HepG2 (cell line): ENCODE results near the gene FNIP2. TPM values are rescaled to one million over a fixed set of nuclear protein-coding genes. Genes with fewer than 3 reads are reported as not detected.
A peak's percentile ranks its signal among the peaks of the same experiment; 100 is the strongest.

Experiments
- AHDC1 ChIP-seq: sonication (generic); formaldehyde crosslinking; IDR thresholded peaks from 2 replicates; pipeline ENCODE4 v1.5.1; 2020; ENCODE audit warnings: mild to moderate bottlenecking, missing genetic modification reagents, borderline replicate concordance
- ATF7 ChIP-seq, 2 experiments: fragments of 450-650 bp in 1 of 2; sonication (generic) in 1 of 2; formaldehyde crosslinking in 1 of 2; IDR thresholded peaks; 2 replicates each; pipeline versions ENCODE4 v1.4.0 to v1.6.1; 2016 to 2020; ENCODE audit warnings: antibody characterized with exemption in 1 of 2, mild to moderate bottlenecking in 1 of 2, missing genetic modification reagents in 1 of 2
- CHD4 ChIP-seq: fragments of 200-600 bp; sonication (generic); IDR thresholded peaks from 2 replicates; pipeline ENCODE4 v1.7.0; 2017; ENCODE audit warnings: mild to moderate bottlenecking, low read length, borderline replicate concordance
- HINFP ChIP-seq: sonication (generic); formaldehyde crosslinking; IDR thresholded peaks from 2 replicates; pipeline ENCODE4 v1.4.0; 2020; ENCODE audit warnings: low read depth, mild to moderate bottlenecking, missing genetic modification reagents
- HNRNPK ChIP-seq: fragments of 200-400 bp; formaldehyde crosslinking; IDR thresholded peaks from 2 replicates; pipeline ENCODE4 v1.6.1; 2018; ENCODE audit warnings: low read length, low read depth, moderate library complexity, mild to moderate bottlenecking; ENCODE audit not compliant: poor library complexity, severe bottlenecking
- KDM5B ChIP-seq: sonication (generic); formaldehyde crosslinking; IDR thresholded peaks from 2 replicates; pipeline ENCODE4 v1.4.0; 2020; ENCODE audit warnings: missing genetic modification reagents, mild to moderate bottlenecking, borderline replicate concordance
- NCOA5 ChIP-seq: sonication (generic); formaldehyde crosslinking; IDR thresholded peaks from 2 replicates; pipeline ENCODE4 v1.4.0; 2020; ENCODE audit warnings: missing genetic modification reagents
- NFE2 ChIP-seq: sonication (generic); formaldehyde crosslinking; IDR thresholded peaks from 2 replicates; pipeline ENCODE4 v1.4.0; 2020; ENCODE audit warnings: missing genetic modification reagents
- NFE2L1 ChIP-seq: sonication (generic); formaldehyde crosslinking; IDR thresholded peaks from 2 replicates; pipeline ENCODE4 v1.4.0; 2020; ENCODE audit warnings: missing genetic modification reagents, mild to moderate bottlenecking, borderline replicate concordance
- NRL ChIP-seq: sonication (generic); formaldehyde crosslinking; IDR thresholded peaks from 2 replicates; pipeline ENCODE4 v1.5.0; 2020; ENCODE audit warnings: missing genetic modification reagents, mild to moderate bottlenecking, moderate library complexity, borderline replicate concordance
- PLRG1 ChIP-seq: fragments of 450-650 bp; conservative IDR thresholded peaks from 2 replicates; pipeline ENCODE4 v1.6.1; 2016
- RBM39 ChIP-seq: fragments of 200-400 bp; formaldehyde crosslinking; IDR thresholded peaks from one replicate; pipeline ENCODE4 v1.6.1; 2018; ENCODE audit warnings: antibody characterized with exemption, mild to moderate bottlenecking, low read depth, low read length; ENCODE audit not compliant: poor library complexity, severe bottlenecking
- SRSF9 ChIP-seq: fragments of 200-400 bp; formaldehyde crosslinking; IDR thresholded peaks from 2 replicates; pipeline ENCODE4 v1.6.1; 2018; ENCODE audit warnings: borderline replicate concordance, mild to moderate bottlenecking, low read depth, low read length; ENCODE audit not compliant: insufficient read depth, poor library complexity, severe bottlenecking
- ZFP37 ChIP-seq: sonication (generic); formaldehyde crosslinking; IDR thresholded peaks from 2 replicates; pipeline ENCODE4 v1.4.0; 2020; ENCODE audit warnings: missing genetic modification reagents, borderline replicate concordance
- ZNF552 ChIP-seq: sonication (generic); formaldehyde crosslinking; IDR thresholded peaks from 2 replicates; pipeline ENCODE4 v1.9.0; 2022; ENCODE audit warnings: missing genetic modification reagents, mild to moderate bottlenecking, borderline replicate concordance
- ZNF567 ChIP-seq: sonication (generic); formaldehyde crosslinking; IDR thresholded peaks from 2 replicates; pipeline ENCODE4 v1.8.1; 2023; ENCODE audit warnings: mild to moderate bottlenecking, missing genetic modification reagents, borderline replicate concordance
- ZNF598 ChIP-seq: sonication (generic); formaldehyde crosslinking; IDR thresholded peaks from 2 replicates; pipeline ENCODE4 v1.5.1; 2020; ENCODE audit warnings: mild to moderate bottlenecking, missing genetic modification reagents, borderline replicate concordance
- polyA plus RNA-seq, 8 experiments: library from polyadenylated mRNA; depleted of rRNA in 3 of 8; stranded (reverse) in 7 of 8; unstranded in 1 of 8; fragments of >200 nt; fragmentation: Illumina TruSeq in 4 of 8; extraction: Trizol in 4 of 8; gene quantifications; 2 replicates each; pipeline versions ENCODE4 v1.2.1 to v1.2.3, GENCODE V29; 2011 to 2016; ENCODE audit warnings: low read depth in 4 of 8, missing spikeins in 1 of 8, mixed read lengths in 1 of 8; ENCODE audit not compliant: insufficient read depth in 1 of 8
- total RNA-seq, 5 experiments: library from RNA; depleted of rRNA; stranded (reverse); fragments of >200 nt; fragmentation: Illumina TruSeq; extraction: Trizol; gene quantifications; 2 replicates each; pipeline ENCODE4 v1.2.3, GENCODE V29; 2016; ENCODE audit warnings: low read depth in 1 of 5

FNIP2 gene
- total and polyA plus RNA-seq, 2 of the 13 experiments (the other 11 are each of a cell fraction or from before 2014, with no cell fraction given), result 15.5 to 21.0 TPM

DNA sequence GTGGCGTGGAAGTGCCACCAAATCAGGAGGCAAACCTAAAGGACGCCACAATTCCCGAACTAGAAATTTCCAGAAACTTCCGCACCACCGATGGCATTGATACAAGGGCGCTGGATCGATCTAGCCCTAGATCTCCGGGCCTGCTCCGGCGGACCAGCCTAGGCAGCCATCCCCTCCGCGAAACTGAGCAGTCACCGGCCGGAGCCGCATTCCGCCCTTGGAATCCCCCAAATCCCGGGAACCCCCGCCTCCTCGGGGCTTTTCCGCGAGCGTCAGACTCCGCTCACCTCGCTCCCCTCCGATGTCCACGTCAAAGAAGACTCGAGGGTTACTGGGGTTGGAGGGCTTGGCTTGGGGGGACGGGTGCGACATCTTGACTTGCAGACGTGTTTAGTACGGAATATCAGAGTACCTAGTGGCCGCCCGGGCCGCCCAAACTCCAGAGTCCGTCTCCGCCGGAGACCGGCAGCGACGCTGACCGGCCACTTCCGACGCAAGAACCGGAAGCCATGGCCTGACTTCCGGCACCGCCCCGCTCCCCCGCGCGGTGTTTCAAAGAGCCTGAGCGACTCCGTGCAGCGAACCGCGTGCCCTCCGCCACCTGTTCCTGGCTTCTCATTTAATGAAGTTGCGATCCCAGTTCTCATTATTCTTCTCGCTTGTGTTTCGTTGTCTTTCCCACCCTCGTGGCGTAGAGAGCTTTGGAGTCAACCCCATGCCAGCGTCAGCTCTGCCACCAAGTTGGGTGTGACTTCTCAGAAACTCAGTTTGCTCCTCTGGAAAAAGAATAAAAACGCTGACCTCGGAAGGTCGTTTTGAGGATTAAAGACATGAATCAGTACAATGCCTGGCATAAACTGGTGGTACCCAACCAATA, 45.7 kb upstream of the FNIP2 start, which contains the start of gene PPID (continued):
- TF ChIP-seq KDM5B (CRISPR knock-in tag) (peak; percentile 55; the same call in 1 of the 2 replicates), NFE2 (no peak), AHDC1 (peak; percentile 48; the same call in 1 of the 2 replicates), HNRNPK (no peak), ZNF598 (CRISPR knock-in tag) (peak; percentile 76; the same call in 1 of the 2 replicates), SRSF9 (no peak), NCOA5 (0 out of 2 replicates have a peak, but pooled peaks have one; percentile 43), HINFP (0 out of 2 replicates have a peak, but pooled peaks have one; percentile 66), ZFP37 (CRISPR knock-in tag) (peak; percentile 92), PLRG1 (no peak), ZNF552 (CRISPR knock-in tag) (peak; percentile 23; the same call in 1 of the 2 replicates), CHD4 (0 out of 2 replicates have a peak, but pooled peaks have one; percentile 43), RBM39 (no peak), ZNF567 (CRISPR knock-in tag) (no peak), NFE2L1 (CRISPR knock-in tag) (no peak), ATF7 (IDR thresholded peaks at IDR 0.05) (no peak), ATF7 (CRISPR knock-in tag; IDR thresholded peaks at IDR 0.05) (no peak), NRL (CRISPR knock-in tag) (no peak)
